Mammary microvascular endothelial cell (primary cell): ENCODE data around the gene KLHL25. TPM values are rescaled to one million over a fixed set of nuclear protein-coding genes. Genes with fewer than 3 reads are reported as not detected.

ENCODE experiments used
- total RNA-seq: library from RNA; depleted of rRNA; stranded (reverse); fragments of >200 nt; gene quantifications from 2 replicates; pipeline ENCODE4 v1.2.3, GENCODE V29; 2015

Gene KLHL25, protein sequence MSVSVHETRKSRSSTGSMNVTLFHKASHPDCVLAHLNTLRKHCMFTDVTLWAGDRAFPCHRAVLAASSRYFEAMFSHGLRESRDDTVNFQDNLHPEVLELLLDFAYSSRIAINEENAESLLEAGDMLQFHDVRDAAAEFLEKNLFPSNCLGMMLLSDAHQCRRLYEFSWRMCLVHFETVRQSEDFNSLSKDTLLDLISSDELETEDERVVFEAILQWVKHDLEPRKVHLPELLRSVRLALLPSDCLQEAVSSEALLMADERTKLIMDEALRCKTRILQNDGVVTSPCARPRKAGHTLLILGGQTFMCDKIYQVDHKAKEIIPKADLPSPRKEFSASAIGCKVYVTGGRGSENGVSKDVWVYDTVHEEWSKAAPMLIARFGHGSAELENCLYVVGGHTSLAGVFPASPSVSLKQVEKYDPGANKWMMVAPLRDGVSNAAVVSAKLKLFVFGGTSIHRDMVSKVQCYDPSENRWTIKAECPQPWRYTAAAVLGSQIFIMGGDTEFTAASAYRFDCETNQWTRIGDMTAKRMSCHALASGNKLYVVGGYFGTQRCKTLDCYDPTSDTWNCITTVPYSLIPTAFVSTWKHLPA
- total RNA-seq, result 3.5 TPM in 2 replicates

DNA sequence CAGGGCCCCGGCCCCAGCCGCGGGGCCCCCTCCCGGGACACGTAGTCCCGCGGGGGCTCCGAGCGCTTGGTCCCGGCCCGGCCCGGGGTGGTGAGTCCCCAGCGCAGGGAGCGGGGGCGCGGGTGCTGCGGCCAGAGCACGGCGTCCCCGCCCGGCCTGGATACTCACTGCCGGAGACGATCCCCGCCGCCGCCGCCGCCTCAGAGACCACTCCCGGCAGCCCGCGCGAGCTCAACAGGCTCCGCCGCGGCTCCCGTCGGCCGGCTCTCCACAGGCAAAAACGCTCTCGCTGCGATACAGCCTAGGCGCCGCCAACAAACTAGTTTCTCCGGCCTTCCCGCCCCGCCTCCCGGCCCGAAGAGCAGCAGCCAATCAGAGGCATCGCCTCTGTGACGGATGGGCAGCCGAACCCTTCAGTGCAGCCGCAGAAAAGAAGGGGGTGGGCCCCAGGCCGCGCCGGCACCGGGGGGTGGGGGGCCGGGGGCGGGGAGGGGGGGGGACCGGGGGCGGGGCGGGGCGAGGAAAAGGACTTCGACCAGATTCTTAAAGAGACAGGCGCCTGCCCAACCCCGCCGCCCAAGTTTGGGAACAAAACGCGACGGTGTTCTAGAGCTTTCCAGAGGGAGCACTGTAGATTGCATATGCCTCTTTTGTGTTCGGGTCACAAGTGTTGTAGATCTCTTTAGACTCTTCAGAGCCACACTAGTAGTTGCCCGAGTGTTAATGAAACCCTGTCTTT, at the start of gene KLHL25:
TSS of gene KLHL25 (minus strand) at position 328 of the 739 bp plus-strand sequence. CDS start 25,115 bp downstream, outside the sequence.

